Psoas muscle (tissue), 8 donors: ENCODE results near the gene CDKN2D. TPM values are rescaled to one million over a fixed set of nuclear protein-coding genes. Genes with fewer than 3 reads are reported as not detected.

Source experiments
- ATAC-seq, 4 donors: fragments of 200-7000 bp; cut with Tn5 transposase; one replicate each; pipeline ENCODE4 v1.9.1; 2020; ENCODE audit warnings: moderate library complexity in 3 of 4, mild to moderate bottlenecking in 2 of 4
- DNase-seq, 2 donors: peaks; one replicate each; pipeline ENCODE4 v3.0.0-alpha.2; 2020
- H3K27ac ChIP-seq: fragments of 200-600 bp; one replicate; pipeline ENCODE4 v1.8.0; 2022
- H3K27me3 ChIP-seq, 3 donors: fragments of 200-600 bp in 1 of 3; one replicate each; pipeline versions ENCODE4 v1.6.1 to v1.8.0; 2013 to 2022; ENCODE audit warnings: low read length in 2 of 3, mild to moderate bottlenecking in 2 of 3, moderate library complexity in 1 of 3; ENCODE audit not compliant: insufficient read depth in 3 of 3
- H3K36me3 ChIP-seq, 2 donors: fragments of 200-600 bp in 1 of 2; one replicate each; pipeline versions ENCODE4 v1.6.1 to v1.8.0; 2013 to 2022; ENCODE audit warnings: low read depth in 1 of 2, mild to moderate bottlenecking in 1 of 2, moderate library complexity in 1 of 2; ENCODE audit not compliant: insufficient read depth in 1 of 2
- H3K4me1 ChIP-seq: fragments of 200-600 bp; one replicate; pipeline ENCODE4 v1.8.0; 2022
- H3K4me3 ChIP-seq: fragments of 200-600 bp; one replicate; pipeline ENCODE4 v1.8.0; 2022; ENCODE audit warnings: mild to moderate bottlenecking
- H3K9me3 ChIP-seq: fragments of 200-600 bp; one replicate; pipeline ENCODE4 v1.8.0; 2022
- WGBS, 3 donors: extraction: QIAGEN DNeasy Blood & Tissue Kit; methylation state at CpG; one replicate each; pipeline versions ENCODE4 v1.1.6 to v1.1.7; 2013; 5-methylcytosine and 5-hydroxymethylcytosine counted together
- intact Hi-C, 2 donors: fragments of 100-400 bp; cut with DNase I; formaldehyde crosslinking; loops; one replicate each; pipeline versions ENCODE4 v1.11.0 to v1.14.2; 2022
- polyA plus RNA-seq, 3 donors: library from polyadenylated mRNA; stranded (reverse); fragments of 200-250 nt; gene quantifications; one replicate each; pipeline ENCODE4 v1.2.3, GENCODE V29; 2013
- total RNA-seq, 4 donors: library from RNA; stranded (reverse); fragmentation: NEBNext Ultra II Directional in 2 of 4; extraction: Animal tissue kit (Norgen Biotek cat#: 25700) in 2 of 4; gene quantifications; one replicate each; pipeline versions ENCODE4 v1.2.1 to v1.2.4, GENCODE V29; 2021 to 2023
- TF ChIP-seq, protein P1 (sequence below): fragments of 200-600 bp; IDR thresholded peaks from one replicate; pipeline ENCODE4 v1.8.0; 2022; ENCODE audit warnings: antibody characterized with exemption
- donor health status: healthy with polysubstance abuse.
- donor health status: DM: no; HTN: no; CAD: no; lungs with moderate emphysema.
- donor health status: Bipolar disorder and iron deficiency.
- donor health status: healthy.
- donor health status: DM: yes; HTN: yes; CAD: no.
- donor health status: DM: no; HTN: no; CAD: no.
- donor health status: DM: no; HTN: no; CAD: no.
- donor health status: DM: yes; HTN: yes; CAD: no.

CDKN2D gene
- total and polyA plus RNA-seq, 7 donors, result 6.1 to 29.2 (median 13.1) TPM

DNA sequence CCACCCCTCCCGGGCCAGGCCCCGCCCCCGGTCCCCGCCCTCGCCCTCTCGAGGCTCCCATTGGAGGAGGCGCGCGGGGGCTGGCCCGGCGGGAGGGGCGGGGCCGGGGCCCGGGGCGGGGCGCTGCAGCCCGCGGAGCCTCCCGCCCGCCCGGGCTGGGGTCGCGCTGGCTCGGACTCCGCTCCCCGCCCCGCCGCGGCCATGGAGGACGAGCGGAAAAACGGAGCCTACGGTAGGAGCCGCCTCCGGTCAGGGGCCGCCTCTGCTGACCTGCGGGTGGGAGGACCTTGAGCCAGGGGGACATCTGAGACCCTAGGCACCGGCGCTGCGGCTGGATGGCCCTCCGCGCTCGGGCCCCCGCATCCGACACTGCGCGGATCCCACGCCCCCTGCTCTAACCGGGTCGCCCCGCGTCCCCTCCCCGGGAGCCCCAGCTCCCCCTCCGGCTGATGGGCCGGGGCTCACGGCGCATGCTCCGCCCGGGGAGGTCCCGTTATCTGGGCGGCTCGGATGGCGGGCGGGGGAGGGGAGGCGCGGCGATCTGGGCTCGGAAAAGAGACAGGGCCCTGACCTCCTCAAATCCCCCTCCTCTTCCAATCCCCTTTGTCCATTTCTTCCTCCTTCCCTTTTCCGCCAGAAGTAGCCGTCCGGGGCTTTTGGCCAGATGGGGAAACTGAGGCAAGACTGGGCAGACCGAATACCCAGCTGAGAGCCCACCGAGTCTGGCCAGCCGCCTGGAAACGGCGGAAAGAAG, 33.7 kb upstream of the CDKN2D start:
- 0 to 1% (median 0%) methylated on average over 35 to 76 of the region's 76 CpGs for whole genome bisulfite sequencing, 3 donors
- Histone ChIP-seq H3K4me1 (peaks cover 16% of the 10 kb centered on the region), H3K36me3 (no peaks in the 10 kb centered on the region), H3K9me3 (no peaks in the 10 kb centered on the region), H3K27me3 (no peaks in the 10 kb centered on the region), H3K27ac (peak overlapping the region; percentile 81), H3K4me3 (peak overlapping the region; percentile 100)
- TF ChIP-seq, protein P1, sequence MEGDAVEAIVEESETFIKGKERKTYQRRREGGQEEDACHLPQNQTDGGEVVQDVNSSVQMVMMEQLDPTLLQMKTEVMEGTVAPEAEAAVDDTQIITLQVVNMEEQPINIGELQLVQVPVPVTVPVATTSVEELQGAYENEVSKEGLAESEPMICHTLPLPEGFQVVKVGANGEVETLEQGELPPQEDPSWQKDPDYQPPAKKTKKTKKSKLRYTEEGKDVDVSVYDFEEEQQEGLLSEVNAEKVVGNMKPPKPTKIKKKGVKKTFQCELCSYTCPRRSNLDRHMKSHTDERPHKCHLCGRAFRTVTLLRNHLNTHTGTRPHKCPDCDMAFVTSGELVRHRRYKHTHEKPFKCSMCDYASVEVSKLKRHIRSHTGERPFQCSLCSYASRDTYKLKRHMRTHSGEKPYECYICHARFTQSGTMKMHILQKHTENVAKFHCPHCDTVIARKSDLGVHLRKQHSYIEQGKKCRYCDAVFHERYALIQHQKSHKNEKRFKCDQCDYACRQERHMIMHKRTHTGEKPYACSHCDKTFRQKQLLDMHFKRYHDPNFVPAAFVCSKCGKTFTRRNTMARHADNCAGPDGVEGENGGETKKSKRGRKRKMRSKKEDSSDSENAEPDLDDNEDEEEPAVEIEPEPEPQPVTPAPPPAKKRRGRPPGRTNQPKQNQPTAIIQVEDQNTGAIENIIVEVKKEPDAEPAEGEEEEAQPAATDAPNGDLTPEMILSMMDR, result no peak
- intact Hi-C loops, result no loop called here
- DNase-seq (peak; percentile 89 to 91), ATAC-seq (peak; percentile 98 to 100 (median 98))

DNA sequence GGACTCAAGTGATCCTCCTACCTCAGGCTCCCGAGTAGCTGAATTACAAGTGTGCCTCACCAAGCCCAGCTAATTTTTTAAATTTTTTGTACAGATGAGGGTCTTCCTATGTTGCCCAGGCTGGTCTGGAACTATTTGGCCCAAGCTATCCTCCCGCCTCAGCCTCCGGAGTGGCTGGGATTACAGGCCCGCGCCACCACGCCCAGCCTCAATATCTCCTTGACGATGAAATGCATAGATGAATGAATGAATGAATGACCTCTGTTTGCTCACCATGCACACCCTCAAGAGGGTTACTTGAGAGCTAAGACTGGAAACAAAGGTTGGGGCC, 33.2 kb upstream of the CDKN2D start:
- intact Hi-C loops, result no loop called here
- H3K4me1 ChIP-seq, result peaks cover 16% of the 10 kb centered on the region
- 18 to 28% (median 21%) methylated on average over 7 of the region's 7 CpGs for WGBS, 3 donors
- H3K27me3 ChIP-seq, result no peaks in the 10 kb centered on the region
- DNase-seq (no peak), ATAC-seq (no peak)
- H3K4me3 ChIP-seq, result peak overlapping the region; percentile 100
- H3K9me3 ChIP-seq, result no peaks in the 10 kb centered on the region
- no peak overlapping the region for H3K27ac ChIP-seq
- TF ChIP-seq, protein P1, result no peak
- no peaks in the 10 kb centered on the region for H3K36me3 ChIP-seq

DNA sequence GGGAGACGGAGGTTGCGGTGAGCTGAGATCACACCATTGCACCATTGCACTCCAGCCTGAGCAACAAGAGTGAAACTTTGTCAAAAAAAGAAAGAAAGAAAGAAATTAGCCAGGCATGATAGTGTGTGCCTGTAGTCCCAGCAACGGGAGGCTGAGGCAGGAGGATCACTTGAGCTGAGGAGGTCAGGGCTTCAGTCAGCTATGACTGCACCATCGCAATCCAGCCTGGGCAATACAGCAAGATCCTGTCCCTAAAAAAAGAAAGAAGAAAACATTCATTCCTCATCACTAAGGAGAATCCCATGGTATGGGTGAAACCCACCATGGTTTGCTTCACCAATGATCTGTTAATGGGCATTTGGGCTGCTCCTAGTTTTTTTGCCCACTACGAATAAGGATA, 31.4 kb upstream of the CDKN2D start:
- TF ChIP-seq, protein P1, result no peak
- DNase-seq (no peak), ATAC-seq (no peak)
- WGBS, 3 donors, result 89 to 91% (median 90%) methylated on average over 5 of the region's 5 CpGs
- Histone ChIP-seq H3K36me3 (no peaks in the 10 kb centered on the region), H3K4me1 (peaks cover 16% of the 10 kb centered on the region), H3K9me3 (no peaks in the 10 kb centered on the region), H3K4me3 (no peak overlapping the region), H3K27me3 (no peaks in the 10 kb centered on the region), H3K27ac (no peak overlapping the region)
- intact Hi-C loops, result no loop called here

DNA sequence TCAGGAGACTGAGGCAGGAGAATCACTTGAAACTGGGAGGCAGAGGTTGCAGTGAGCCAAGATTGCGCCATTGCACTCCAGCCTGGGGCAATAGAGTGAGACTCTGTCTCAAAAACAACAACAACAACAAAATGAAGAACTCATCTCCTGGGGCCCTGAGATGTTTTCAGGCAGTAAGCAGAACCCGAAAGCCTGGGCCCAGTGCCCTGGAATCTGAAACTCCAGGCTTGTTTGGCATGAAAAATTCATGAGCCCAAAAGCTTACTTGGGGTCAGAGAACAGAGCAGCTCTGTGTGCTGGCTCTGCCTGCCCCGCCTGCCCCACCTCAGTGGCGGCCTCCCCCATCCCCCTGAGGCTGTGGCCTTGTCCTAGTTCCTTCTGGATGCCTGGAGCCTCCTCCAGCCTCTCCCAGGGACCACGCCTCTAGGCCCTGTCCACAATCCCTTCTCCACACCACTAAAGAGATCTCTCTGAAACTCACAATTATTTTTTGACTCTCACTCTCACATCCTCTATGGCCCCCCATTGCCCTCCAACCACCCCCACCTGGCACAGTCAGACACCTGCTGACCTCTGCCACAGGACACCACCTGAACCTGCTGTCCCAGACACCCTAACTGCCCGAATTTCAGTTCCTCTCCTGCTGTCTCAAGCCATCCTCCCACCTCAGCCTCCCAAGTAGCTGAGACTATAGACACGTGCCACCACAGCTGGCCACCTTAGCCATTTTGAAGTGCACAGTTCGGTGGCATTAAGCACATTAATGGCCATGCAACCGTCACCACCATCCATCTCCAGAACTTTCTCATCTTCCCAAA, 25.2 kb upstream of the CDKN2D start:
- no peaks in the 10 kb centered on the region for H3K9me3 ChIP-seq
- TF ChIP-seq, protein P1, result no peak
- ATAC-seq (peak in 2 of 4 donors; percentile 24 to 54), DNase-seq (peak in 1 of 2 donors; percentile 80)
- intact Hi-C loops, result no loop called here
- peaks cover 0 to 3% (median 0%) of the 10 kb centered on the region in 3 donors for H3K27me3 ChIP-seq
- H3K27ac ChIP-seq, result no peak overlapping the region
- H3K36me3 ChIP-seq, result no peaks in the 10 kb centered on the region
- H3K4me1 ChIP-seq, result no peaks in the 10 kb centered on the region
- no peak overlapping the region for H3K4me3 ChIP-seq
- WGBS, 3 donors, result 50 to 61% (median 60%) methylated on average over 9 of the region's 9 CpGs
